ENCODE data around the gene TLE4. TPM values are rescaled to one million over a fixed set of nuclear protein-coding genes. Genes with fewer than 3 reads are reported as not detected.

The TLE4 gene
- total and polyA plus RNA-seq, 2 of the 4 experiments (the other 2 are of a cell fraction) = 68.0 to 78.1 TPM

GRCh38 chr9:79559495-79560181, 12.1 kb upstream of the TLE4 start (continued):
- TF ChIP-seq MAFK (IDR thresholded peaks at IDR 0.05; ENCODE audit: low read depth, low read length) = no peak

GRCh38 chr9:79562749-79563386, 8.9 kb upstream of the TLE4 start:
- H2AFZ ChIP-seq (replicated peaks; ENCODE audit: low read length, poor library complexity) = no peak overlapping the region

More at GRCh38 chr9:79562749-79563386, 8.9 kb upstream of the TLE4 start:
- H3K36me3 ChIP-seq (ENCODE audit: control insufficient read depth, insufficient read depth, low read length) = no peaks in the 10 kb centered on the region
- no peak overlapping the region for H4K8ac ChIP-seq (ENCODE audit: low read depth in 2 of 2, low read length in 2 of 2)
- no peak overlapping the region for H3K18ac ChIP-seq (ENCODE audit: low read depth, low read length)
- peak; percentile 30 for DNase-seq
- H3K56ac ChIP-seq (ENCODE audit: extremely low read depth, insufficient read depth, low read length) = no peak overlapping the region
- H3K4ac ChIP-seq (ENCODE audit: low read depth, low read length) = no peak overlapping the region
- no peaks in the 10 kb centered on the region for H3K79me1 ChIP-seq (ENCODE audit: low read depth in 1 of 2, low read length in 2 of 2)
- in situ Hi-C loops (cut with MboI; ENCODE audit: low sequenced_read_pairs) = loop anchor here (10.0 to 25.0 kb wide), 3 partner anchors 426 to 1118 kb away; no protein-coding TSS in a partner anchor
- BruUV-seq (replicated peaks) = no TSS peak
- no peak overlapping the region for H4K91ac ChIP-seq (ENCODE audit: insufficient read depth, low read depth, low read length)
- TF ChIP-seq RCOR1 (IDR thresholded peaks at IDR 0.05; ENCODE audit: insufficient replicate concordance, low read length) (no peak), CHD1 (IDR thresholded peaks at IDR 0.05; ENCODE audit: low read depth, low read length) (no peak), FOS (IDR thresholded peaks at IDR 0.05; ENCODE audit: low read depth, low read length) (no peak), POLR2A (IDR thresholded peaks at IDR 0.05; ENCODE audit: low read depth, low read length) (no peak), ELK1 (IDR thresholded peaks at IDR 0.05; ENCODE audit: borderline replicate concordance, low read depth, low read length) (no peak), BHLHE40 (IDR thresholded peaks at IDR 0.05; ENCODE audit: low read depth, low read length) (no peak), RFX5 (IDR thresholded peaks at IDR 0.05; ENCODE audit: low read depth, low read length) (no peak)
- peaks cover 3% of the 10 kb centered on the region; the same call in 1 of the 2 replicates for H3K9me1 ChIP-seq (ENCODE audit: insufficient read depth, low read length)
- POLR2A ChIA-PET (ENCODE audit: unreplicated experiment) = no interaction called here
- H2BK20ac ChIP-seq (ENCODE audit: low read depth, low read length) = no peak overlapping the region
- H3K9ac ChIP-seq (ENCODE audit: low read depth, low read length) = no peak overlapping the region
- no peak overlapping the region for H3K27ac ChIP-seq (ENCODE audit: insufficient read depth, low read length)
- no peaks in the 10 kb centered on the region for H3K9me3 ChIP-seq (ENCODE audit: control insufficient read depth, insufficient read depth, low read length)
- H2AK9ac ChIP-seq (replicated peaks; ENCODE audit: low read depth, low read length, poor library complexity) = peak overlapping the region; percentile 84
- no peak overlapping the region for H3K4me2 ChIP-seq (ENCODE audit: low read depth, low read length)
- H3K23ac ChIP-seq (ENCODE audit: low read depth, low read length) = no peak overlapping the region
- H3K4me3 ChIP-seq (ENCODE audit: insufficient read depth, low read depth, low read length) = no peak overlapping the region
- H2BK120ac ChIP-seq (ENCODE audit: low read depth, low read length) = no peak overlapping the region
- H3K4me1 ChIP-seq (ENCODE audit: control insufficient read depth, insufficient read depth, low read length) = no peaks in the 10 kb centered on the region; the same call in 1 of the 2 replicates
- no peaks in the 10 kb centered on the region for H4K20me1 ChIP-seq (ENCODE audit: insufficient read depth, low read length)
- intact Hi-C loops (cut with micrococcal nuclease) = no loop called here
- H3K14ac ChIP-seq (replicated peaks; ENCODE audit: low read depth, low read length) = no peak overlapping the region
- H2AK5ac ChIP-seq (ENCODE audit: low read depth, low read length) = no peak overlapping the region
- H4K5ac ChIP-seq (ENCODE audit: low read depth, low read length) = no peak overlapping the region
- H3K27me3 ChIP-seq (ENCODE audit: control insufficient read depth, insufficient read depth, low read length) = no peaks in the 10 kb centered on the region
- ATAC-seq (ENCODE audit: low read depth) = no peak
- H2BK5ac ChIP-seq (ENCODE audit: low read depth, low read length, poor library complexity, severe bottlenecking) = no peak overlapping the region
- no peak overlapping the region for H2BK15ac ChIP-seq (ENCODE audit: low read depth, low read length)
- WGBS, 2 experiments (ENCODE audit: extremely low coverage in 2 of 2, insufficient read length in 1 of 2) = no CpG with 5 or more reads among the region's 5 CpGs
- dilution Hi-C loops (cut with HindIII; ENCODE audit: low sequenced_read_pairs, unreplicated experiment) = no loop called here
- CTCF ChIA-PET = no interaction called here

Data from IMR-90 (cell line).